ENCODE data around the gene OR13C2.
"Not testable (repeated sequence)": the region's sequence is repeated elsewhere in the genome, so short reads cannot be mapped to it uniquely, and the experiment has no call there.

OR13C2 gene

GRCh38 chr9:104605527-104605926, at the start of gene OR13C2:
TSS of gene OR13C2 (minus strand) at chr9:104605627. CDS start at chr9:104605627, 0 bp downstream.
- not testable (repeated sequence) for DNase-seq (ENCODE audit: low read depth in 2 of 2)

- DNase-seq (ENCODE audit: low read depth in 2 of 2) = no peak
These were observed 30.0 kb upstream of the OR13C2 start for GRCh38 chr9:104635456-104635855.

- no peak for DNase-seq (ENCODE audit: low read depth in 2 of 2)
These were observed 28.6 kb upstream of the OR13C2 start for GRCh38 chr9:104633976-104634520.

- not testable (repeated sequence) for DNase-seq (ENCODE audit: low read depth in 2 of 2)
These were observed 20.5 kb upstream of the OR13C2 start for GRCh38 chr9:104625964-104626363.

GRCh38 chr9:104618104-104618503, 12.7 kb upstream of the OR13C2 start, which contains the start of gene OR13C9:
TSS of gene OR13C9 (minus strand) at chr9:104618204. CDS start at chr9:104618204, 0 bp downstream.
- DNase-seq (ENCODE audit: low read depth in 2 of 2) = no peak

GRCh38 chr9:104617418-104617817, 12.0 kb upstream of the OR13C2 start:
- DNase-seq (ENCODE audit: low read depth in 2 of 2) = no peak

GRCh38 chr9:104611213-104611612, 5.8 kb upstream of the OR13C2 start:
- DNase-seq (ENCODE audit: low read depth in 2 of 2) = no peak

- no peak for DNase-seq (ENCODE audit: low read depth in 2 of 2)
These were observed 2.9 kb upstream of the OR13C2 start for GRCh38 chr9:104608336-104608735.

- no peak for DNase-seq (ENCODE audit: low read depth in 2 of 2)
These were observed 725 bp upstream of the OR13C2 start for GRCh38 chr9:104606152-104606551.

- no peak for DNase-seq (ENCODE audit: low read depth in 2 of 2)
These were observed 626 bp downstream of the OR13C2 start for GRCh38 chr9:104604801-104605200.

GRCh38 chr9:104599313-104599712, 6.1 kb downstream of the OR13C2 start, which contains the start of gene OR13C5:
TSS of gene OR13C5 (minus strand) at chr9:104599413. CDS start at chr9:104599413, 0 bp downstream.
- DNase-seq (ENCODE audit: low read depth in 2 of 2) = not testable (repeated sequence)

- not testable (repeated sequence) for DNase-seq (ENCODE audit: low read depth in 2 of 2)
These were observed 6.7 kb downstream of the OR13C2 start for GRCh38 chr9:104598749-104599148.

- no peak for DNase-seq (ENCODE audit: low read depth in 2 of 2)
These were observed 15.8 kb downstream of the OR13C2 start for GRCh38 chr9:104589626-104590025.

- no peak for DNase-seq (ENCODE audit: low read depth in 2 of 2)
These were observed 18.8 kb downstream of the OR13C2 start for GRCh38 chr9:104586496-104587180.

GRCh38 chr9:104580562-104580961, 24.9 kb downstream of the OR13C2 start:
- DNase-seq (ENCODE audit: low read depth in 2 of 2) = no peak

GRCh38 chr9:104577263-104577662, 28.2 kb downstream of the OR13C2 start:
- no peak for DNase-seq (ENCODE audit: low read depth in 2 of 2)

GRCh38 chr9:104575456-104575855, 30.0 kb downstream of the OR13C2 start:
- DNase-seq (ENCODE audit: low read depth in 2 of 2) = no peak

GRCh38 chr9:104572612-104573011, 32.8 kb downstream of the OR13C2 start:
- no peak for DNase-seq (ENCODE audit: low read depth in 2 of 2)

- DNase-seq (ENCODE audit: low read depth in 2 of 2) = no peak
These were observed 36.6 kb downstream of the OR13C2 start, which contains the start of gene OR13C8 for GRCh38 chr9:104568868-104569267. TSS of gene OR13C8 (plus strand) at chr9:104569168. CDS start at chr9:104569168, 0 bp downstream.

- DNase-seq (ENCODE audit: low read depth in 2 of 2) = no peak
These were observed 41.1 kb downstream of the OR13C2 start for GRCh38 chr9:104564358-104564757.

GRCh38 chr9:104556830-104557634, 48.4 kb downstream of the OR13C2 start:
- no peak for DNase-seq (ENCODE audit: low read depth in 2 of 2)

GRCh38 chr9:104555521-104555920, 49.9 kb downstream of the OR13C2 start:
- no peak for DNase-seq (ENCODE audit: low read depth in 2 of 2)
